Vagina (tissue), 2 donors: Measurements from ENCODE around the gene HAGHL. TPM values are rescaled to one million over a fixed set of nuclear protein-coding genes. Genes with fewer than 3 reads are reported as not detected.

Source experiments
- DNase-seq, 2 donors: peaks; one replicate each; pipeline ENCODE4 v3.0.0-alpha.2; 2017; ENCODE audit errors: extremely low spot score in 2 of 2
- H3K27ac ChIP-seq: fragments of 200-600 bp; sonication (generic); one replicate; pipeline ENCODE4 v1.5.1; 2019
- H3K27me3 ChIP-seq: fragments of 200-600 bp; sonication (generic); one replicate; pipeline ENCODE4 v1.5.1; 2019
- H3K36me3 ChIP-seq, 2 donors: fragments of 200-600 bp; sonication (generic); one replicate each; pipeline ENCODE4 v1.5.1; 2017 to 2019
- H3K4me1 ChIP-seq: fragments of 200-600 bp; sonication (generic); one replicate; pipeline ENCODE4 v1.5.1; 2019
- H3K4me3 ChIP-seq, 2 donors: fragments of 200-600 bp; sonication (generic); 1 replicate in 1 of 2; 2 replicates in 1 of 2; pipeline ENCODE4 v1.5.1; 2016 to 2019
- H3K9me3 ChIP-seq: fragments of 200-600 bp; sonication (generic); one replicate; pipeline ENCODE4 v1.5.1; 2019
- CTCF ChIP-seq, 3 experiments: fragments of 450-650 bp in 2 of 3; fragments of 200-600 bp in 1 of 3; sonication (generic) in 1 of 3; IDR thresholded peaks; one replicate each; pipeline ENCODE4 v1.5.1; 2017 to 2019; ENCODE audit warnings: antibody characterized with exemption in 3 of 3, mild to moderate bottlenecking in 2 of 3, moderate library complexity in 2 of 3
- POLR2A ChIP-seq, 2 donors: fragments of 450-650 bp; IDR thresholded peaks; one replicate each; pipeline ENCODE4 v1.6.1; 2017; ENCODE audit warnings: antibody characterized with exemption in 2 of 2, mild to moderate bottlenecking in 2 of 2, moderate library complexity in 2 of 2
- POLR2AphosphoS5 ChIP-seq, 2 donors: sonication (generic); formaldehyde crosslinking; IDR thresholded peaks; one replicate each; pipeline ENCODE4 v1.9.0; 2017; ENCODE audit warnings: antibody characterized with exemption in 2 of 2, mild to moderate bottlenecking in 2 of 2, low read depth in 1 of 2; ENCODE audit not compliant: insufficient read depth in 1 of 2
- intact Hi-C: fragments of 100-400 bp; cut with DNase I; formaldehyde crosslinking; loops from one replicate; pipeline ENCODE4 v1.15.1; 2023
- total RNA-seq: library from RNA; depleted of rRNA; stranded (reverse); fragments of >200 nt; gene quantifications from one replicate; pipeline ENCODE4 v1.2.3, GENCODE V29; 2016

HAGHL gene, protein sequence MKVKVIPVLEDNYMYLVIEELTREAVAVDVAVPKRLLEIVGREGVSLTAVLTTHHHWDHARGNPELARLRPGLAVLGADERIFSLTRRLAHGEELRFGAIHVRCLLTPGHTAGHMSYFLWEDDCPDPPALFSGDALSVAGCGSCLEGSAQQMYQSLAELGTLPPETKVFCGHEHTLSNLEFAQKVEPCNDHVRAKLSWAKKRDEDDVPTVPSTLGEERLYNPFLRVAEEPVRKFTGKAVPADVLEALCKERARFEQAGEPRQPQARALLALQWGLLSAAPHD
- total RNA-seq: 5.2 TPM

- Histone ChIP-seq H3K4me1 (peaks cover 45% of the 10 kb centered on the region), H3K27ac (peak within 1 kb of the TSS; percentile 10), H3K4me3 (peak within 1 kb of the TSS; percentile 48 to 54), H3K27me3 (no peaks in the 10 kb centered on the region), H3K9me3 (no peaks in the 10 kb centered on the region), H3K36me3 (no peaks in the 10 kb centered on the region)
- no peak for DNase-seq
- no peak for TF ChIP-seq POLR2A (IDR thresholded peaks at IDR 0.05)
- TF ChIP-seq CTCF (IDR thresholded peaks at IDR 0.05): no peak
- no peak for TF ChIP-seq POLR2AphosphoS5 (IDR thresholded peaks at IDR 0.05; ENCODE audit: insufficient read depth in 1 of 2, low read depth in 1 of 2)
- intact Hi-C loops: no loop called here
These were observed at the start of gene HAGHL, which contains the start of gene CCDC78 for GRCh38 chr16:726438-727290. Gene HAGHL, plus strand, starts transcription at chr16:727106. Its CDS starts 404 bp downstream, at chr16:727510. Gene CCDC78, minus strand, starts transcription at chr16:726443. Its CDS starts 76 bp downstream, at chr16:726367.

DNA sequence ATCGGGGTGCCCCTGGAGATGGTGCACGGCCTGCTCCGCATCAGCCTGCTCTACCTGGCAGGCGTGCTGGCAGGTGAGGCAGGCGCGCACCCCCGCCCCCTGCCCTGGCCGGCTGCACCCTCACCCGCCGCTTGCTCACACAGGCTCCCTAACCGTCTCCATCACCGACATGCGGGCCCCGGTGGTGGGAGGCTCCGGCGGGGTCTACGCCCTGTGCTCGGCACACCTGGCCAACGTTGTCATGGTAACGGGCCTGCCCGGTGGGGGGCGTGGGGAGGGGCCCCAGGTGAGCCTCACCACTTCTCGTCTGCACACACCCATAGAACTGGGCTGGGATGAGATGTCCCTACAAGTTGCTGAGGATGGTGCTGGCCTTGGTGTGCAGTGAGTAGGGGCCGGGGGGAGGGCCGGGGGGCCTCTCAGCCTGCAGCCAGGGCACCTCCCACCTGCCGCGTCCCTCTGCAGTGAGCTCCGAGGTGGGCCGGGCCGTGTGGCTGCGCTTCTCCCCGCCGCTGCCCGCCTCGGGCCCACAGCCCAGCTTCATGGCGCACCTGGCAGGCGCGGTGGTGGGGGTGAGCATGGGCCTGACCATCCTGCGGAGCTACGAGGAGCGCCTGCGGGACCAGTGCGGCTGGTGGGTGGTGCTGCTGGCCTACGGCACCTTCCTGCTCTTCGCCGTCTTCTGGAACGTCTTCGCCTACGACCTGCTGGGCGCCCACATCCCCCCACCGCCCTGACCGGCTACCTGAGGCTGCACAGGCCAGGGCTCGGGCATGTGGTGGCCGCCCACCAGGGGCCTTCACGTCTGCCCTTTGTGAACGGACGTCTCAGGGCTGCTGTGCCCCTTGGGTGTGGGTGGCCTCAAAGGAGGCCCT lies 49.4 kb upstream of the HAGHL start:
- intact Hi-C loops: no loop called here
- no peak for DNase-seq
- H3K4me3 ChIP-seq: no peak overlapping the region
- no peak overlapping the region for H3K27ac ChIP-seq
- H3K9me3 ChIP-seq: no peaks in the 10 kb centered on the region
- peaks cover 62% of the 10 kb centered on the region for H3K4me1 ChIP-seq
- H3K27me3 ChIP-seq: no peaks in the 10 kb centered on the region
- no peak for TF ChIP-seq POLR2AphosphoS5 (IDR thresholded peaks at IDR 0.05; ENCODE audit: insufficient read depth in 1 of 2, low read depth in 1 of 2)
- no peak for TF ChIP-seq CTCF (IDR thresholded peaks at IDR 0.05)
- TF ChIP-seq POLR2A (IDR thresholded peaks at IDR 0.05): no peak
- peaks cover 0 to 21% of the 10 kb centered on the region in 2 donors for H3K36me3 ChIP-seq

DNA sequence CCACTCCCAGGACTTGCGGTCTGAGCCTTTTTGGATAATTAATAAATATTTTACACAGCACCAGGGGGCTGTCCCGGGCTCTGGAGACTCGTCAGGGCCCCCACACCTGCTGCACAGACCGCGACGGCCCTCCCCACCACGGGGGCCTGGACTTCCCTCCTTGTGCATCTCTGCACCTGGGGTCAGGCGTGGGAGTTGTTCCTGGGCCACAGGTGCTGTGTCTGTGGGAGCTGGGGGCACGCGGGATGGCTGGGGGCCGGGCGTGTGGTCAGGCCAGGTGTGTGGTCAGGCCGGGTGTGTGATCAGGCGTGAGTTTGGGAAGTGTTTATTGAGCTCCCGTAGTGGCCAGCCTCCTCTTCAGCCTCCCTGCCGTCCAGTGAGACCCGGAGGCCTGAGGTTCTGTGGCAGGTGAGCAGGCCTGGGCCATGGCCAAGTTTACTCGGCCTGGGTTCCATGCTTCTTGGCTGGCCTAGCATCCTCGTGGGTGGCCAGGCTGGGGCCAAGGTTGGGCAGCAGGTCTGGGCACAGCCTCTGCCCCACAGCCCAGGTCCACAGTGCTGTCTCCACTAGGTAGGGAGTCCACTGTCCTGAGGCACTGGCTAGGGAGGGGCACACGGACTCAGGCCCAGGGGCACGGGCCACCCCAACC lies 48.6 kb upstream of the HAGHL start:
- H3K9me3 ChIP-seq: no peaks in the 10 kb centered on the region
- intact Hi-C loops: no loop called here
- H3K4me3 ChIP-seq: no peak overlapping the region
- no peak overlapping the region for H3K27ac ChIP-seq
- no peak for DNase-seq
- no peaks in the 10 kb centered on the region for H3K27me3 ChIP-seq
- TF ChIP-seq POLR2AphosphoS5 (IDR thresholded peaks at IDR 0.05; ENCODE audit: insufficient read depth in 1 of 2, low read depth in 1 of 2) (no peak), CTCF (IDR thresholded peaks at IDR 0.05) (no peak), POLR2A (IDR thresholded peaks at IDR 0.05) (no peak)
- peaks cover 70% of the 10 kb centered on the region for H3K4me1 ChIP-seq
- peaks cover 0 to 20% of the 10 kb centered on the region in 2 donors for H3K36me3 ChIP-seq

DNA sequence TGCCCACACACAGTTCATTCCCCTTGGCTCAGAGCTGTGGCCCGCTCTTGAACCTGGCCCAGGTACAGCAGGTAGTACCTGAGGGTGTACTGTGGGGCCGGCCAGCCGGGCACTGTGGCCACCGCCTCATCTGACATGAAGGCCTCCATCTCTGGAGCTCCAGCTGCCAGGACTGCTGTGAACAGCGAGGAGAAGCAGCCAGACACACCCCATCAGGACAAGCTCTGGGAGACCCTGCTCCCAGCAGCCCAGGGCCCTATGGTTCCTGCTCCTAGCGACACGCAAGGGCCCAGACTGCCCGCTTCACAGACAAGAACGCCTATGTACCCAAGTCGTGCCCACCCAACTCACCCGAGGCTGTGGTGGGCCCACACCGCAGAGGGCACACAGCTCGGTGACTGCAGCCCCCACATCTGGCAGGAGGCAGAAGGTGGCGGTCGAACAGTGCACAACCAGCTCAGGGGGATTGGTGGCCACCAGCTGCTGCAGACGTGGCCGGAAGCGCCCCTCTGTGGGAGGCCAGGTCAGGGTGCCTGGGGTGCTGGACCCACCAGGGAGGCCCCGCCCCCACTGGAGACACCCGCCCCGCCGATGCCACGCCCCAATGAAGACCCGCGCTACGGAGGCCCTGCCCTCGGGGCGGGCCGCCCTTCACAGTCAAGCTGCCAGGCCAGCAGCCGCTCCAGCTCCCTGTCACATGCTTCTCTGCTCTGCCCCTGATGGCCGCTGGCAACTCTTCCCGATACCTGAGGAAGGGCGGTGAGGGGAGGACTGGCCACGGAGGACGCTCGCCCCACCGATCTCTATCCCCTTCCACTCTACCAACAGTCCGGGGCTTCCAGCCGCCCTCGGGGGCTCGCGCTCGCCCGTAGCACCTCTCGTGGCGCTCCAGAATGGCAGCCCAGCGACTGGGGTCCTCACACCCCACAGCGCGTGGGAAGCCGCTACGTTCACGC lies 47.8 kb upstream of the HAGHL start:
- H3K27me3 ChIP-seq: no peaks in the 10 kb centered on the region
- H3K36me3 ChIP-seq: peaks cover 0 to 17% of the 10 kb centered on the region in 2 donors
- H3K4me1 ChIP-seq: peaks cover 75% of the 10 kb centered on the region
- TF ChIP-seq POLR2AphosphoS5 (IDR thresholded peaks at IDR 0.05; ENCODE audit: insufficient read depth in 1 of 2, low read depth in 1 of 2) (no peak), POLR2A (IDR thresholded peaks at IDR 0.05) (no peak), CTCF (IDR thresholded peaks at IDR 0.05) (no peak)
- intact Hi-C loops: no loop called here
- H3K4me3 ChIP-seq: peak overlapping the region; percentile 79 to 83
- no peak for DNase-seq
- H3K27ac ChIP-seq: peak overlapping the region; percentile 77
- H3K9me3 ChIP-seq: no peaks in the 10 kb centered on the region
